8988T (cell line): ENCODE data around the gene UTS2.

Experiments used
- DNase-seq: peaks from one replicate; pipeline ENCODE4 v3.0.0; 2011

UTS2 gene, protein sequence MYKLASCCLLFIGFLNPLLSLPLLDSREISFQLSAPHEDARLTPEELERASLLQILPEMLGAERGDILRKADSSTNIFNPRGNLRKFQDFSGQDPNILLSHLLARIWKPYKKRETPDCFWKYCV

GRCh38 chr1:7852804-7853683, at the start of gene UTS2:
Gene UTS2, minus strand, starts transcription at chr1:7853065. Its CDS starts 62 bp downstream, at chr1:7853003.
- no peak for DNase-seq

DNA sequence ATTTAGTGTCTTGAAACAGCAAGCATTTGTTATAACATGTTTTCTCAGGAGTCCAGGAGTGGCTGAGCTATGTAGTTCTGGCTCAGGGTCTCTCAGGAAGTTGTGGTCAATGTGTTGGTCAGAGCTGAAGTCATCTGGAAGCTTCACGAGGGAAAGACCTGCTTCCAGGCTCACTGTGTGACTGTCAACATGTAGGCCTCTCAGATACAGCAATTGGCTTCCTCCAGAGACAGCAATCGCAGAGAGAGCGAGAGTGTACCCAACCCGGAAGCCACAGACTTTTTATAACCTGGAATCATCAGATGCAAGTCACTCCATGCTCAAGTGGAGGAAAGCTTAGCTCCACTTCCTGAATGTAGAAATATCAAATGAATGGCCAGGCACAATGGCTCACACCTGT, 46.9 kb upstream of the UTS2 start:
- DNase-seq = no peak

- DNase-seq = no peak
Measured at GRCh38 chr1:7898962-7899361, 46.1 kb upstream of the UTS2 start.

DNA sequence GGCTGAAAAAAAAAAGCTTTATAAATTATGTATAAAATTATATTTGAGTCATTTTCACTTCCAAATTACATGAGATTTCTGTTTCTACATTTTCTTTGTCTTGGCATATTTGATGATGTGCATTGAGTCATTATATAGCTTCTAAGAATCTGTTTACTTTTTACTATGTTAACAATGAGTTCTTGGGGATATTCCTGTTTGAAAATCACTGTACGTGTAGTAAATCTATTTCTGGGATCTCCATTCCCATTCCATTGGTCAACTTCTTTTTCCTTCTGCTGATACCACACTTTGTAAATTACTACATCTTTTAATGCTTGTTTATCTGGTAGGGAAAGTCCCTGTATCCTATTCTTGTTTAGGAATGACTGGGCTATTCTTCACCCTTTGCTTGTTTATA, 44.1 kb upstream of the UTS2 start:
- DNase-seq = no peak

DNA sequence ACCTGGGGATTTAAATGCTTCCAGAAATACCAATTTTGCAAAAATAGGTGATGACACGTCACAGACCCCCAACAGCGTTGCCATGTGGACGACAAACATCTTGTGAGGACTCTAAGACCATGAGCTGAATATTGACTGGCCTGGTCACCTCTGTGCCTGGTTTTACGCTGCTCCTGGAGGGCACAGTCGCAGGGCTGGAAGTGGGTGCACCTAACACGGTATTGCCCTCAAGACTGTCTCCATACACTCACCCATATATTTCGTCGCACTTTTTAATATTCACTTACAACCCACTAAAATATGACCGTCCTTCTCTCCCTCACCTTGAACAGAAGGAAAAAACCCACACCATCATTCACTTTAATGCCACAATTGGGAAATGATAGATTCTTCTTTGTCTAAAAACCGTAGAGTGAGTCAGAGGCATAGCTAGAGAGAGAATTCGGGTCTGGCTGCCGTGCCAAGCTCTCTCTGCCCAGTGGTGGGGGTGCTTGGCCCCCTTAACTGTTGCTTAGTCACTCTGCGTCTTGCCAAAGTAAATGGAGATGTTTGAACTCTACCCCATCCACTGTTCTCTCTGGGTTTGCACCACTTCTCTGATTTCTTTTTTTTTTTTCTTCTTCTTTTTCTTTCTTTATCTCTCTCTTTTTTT, 40.8 kb upstream of the UTS2 start:
- DNase-seq = no peak

DNA sequence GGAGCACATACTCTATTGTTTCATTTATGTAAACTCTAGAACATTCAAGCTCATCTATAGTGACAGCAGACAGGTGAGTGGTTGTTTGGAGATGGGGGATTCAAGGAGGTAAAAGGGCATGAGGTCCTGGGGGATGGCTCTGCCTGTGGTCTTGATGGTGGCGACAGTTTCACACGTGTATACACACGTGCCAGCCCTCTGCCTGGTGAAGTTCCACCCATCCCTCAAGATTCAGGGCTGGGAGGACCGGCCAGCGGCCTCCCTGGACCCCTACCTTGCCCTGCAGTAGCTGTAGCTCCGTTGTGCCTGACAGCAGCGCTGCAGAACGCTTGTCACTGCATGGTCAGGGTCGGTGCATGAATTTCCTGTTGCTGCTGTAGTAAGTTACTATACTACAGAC, 38.9 kb upstream of the UTS2 start:
- DNase-seq = no peak

- no peak for DNase-seq
Measured at GRCh38 chr1:7890853-7891252, 38.0 kb upstream of the UTS2 start.

GRCh38 chr1:7888248-7889081, 35.6 kb upstream of the UTS2 start:
- no peak for DNase-seq

DNA sequence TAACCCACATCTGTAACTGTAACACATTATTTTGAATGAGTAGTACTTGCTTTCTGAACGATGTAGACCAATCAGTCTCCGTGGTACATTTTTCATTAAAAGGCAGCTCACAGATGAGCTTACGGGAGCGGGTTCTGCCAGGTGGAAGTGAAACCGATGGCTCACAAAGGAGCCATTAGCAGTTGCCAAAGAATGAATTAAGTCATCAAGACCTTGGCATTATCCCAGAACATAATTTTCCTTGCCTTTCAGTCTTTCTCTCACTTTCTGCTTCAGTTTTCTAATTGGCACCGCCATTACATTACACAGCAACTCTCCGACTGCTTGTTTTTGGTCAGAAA, 33.5 kb upstream of the UTS2 start:
- DNase-seq = no peak

DNA sequence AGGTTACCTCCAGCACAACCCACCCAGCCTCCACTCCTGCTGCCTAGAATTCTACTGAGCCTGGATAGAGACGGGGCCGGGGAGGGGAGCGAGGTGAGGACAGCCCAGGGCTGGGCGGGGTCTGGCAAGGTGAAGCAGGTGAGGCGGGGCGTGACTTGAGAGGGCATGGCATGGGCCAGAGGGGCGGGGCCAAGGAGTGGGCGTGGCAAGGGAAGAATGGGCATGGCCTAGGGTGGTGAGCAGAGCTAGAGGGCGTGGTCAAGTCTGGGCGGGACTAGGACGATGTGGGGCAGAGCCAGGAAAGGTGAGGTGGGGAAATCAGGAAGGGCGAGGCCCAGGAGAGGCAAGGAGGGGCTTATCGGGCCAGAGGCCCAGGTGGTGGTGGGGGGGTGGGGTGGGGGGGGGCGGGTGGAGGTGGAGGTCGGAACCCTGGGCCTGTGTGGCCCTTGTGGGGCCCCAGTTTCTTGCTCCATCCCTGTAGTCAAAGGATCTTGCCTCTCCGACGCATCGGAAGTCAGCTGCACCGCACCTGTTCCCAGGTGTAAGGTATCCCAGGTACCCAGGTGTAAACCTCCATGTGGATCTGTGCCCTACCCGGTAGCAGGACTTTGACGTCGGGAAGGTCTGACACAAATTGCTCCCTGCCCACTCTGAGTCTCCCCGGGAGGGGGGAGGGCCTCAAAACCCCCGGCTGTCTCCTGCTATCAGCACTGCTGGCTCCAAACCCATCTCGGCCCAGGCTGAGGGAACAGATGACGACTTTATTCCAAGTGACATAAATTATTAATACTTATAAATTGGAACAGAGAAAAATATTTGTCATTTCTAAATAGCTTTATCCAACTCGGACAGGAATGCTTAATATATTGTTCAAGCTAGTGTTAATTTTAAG, 32.9 kb upstream of the UTS2 start:
- DNase-seq = no peak

GRCh38 chr1:7884757-7885156, 31.9 kb upstream of the UTS2 start:
- DNase-seq = no peak

GRCh38 chr1:7879228-7879627, 26.4 kb upstream of the UTS2 start:
- no peak for DNase-seq

DNA sequence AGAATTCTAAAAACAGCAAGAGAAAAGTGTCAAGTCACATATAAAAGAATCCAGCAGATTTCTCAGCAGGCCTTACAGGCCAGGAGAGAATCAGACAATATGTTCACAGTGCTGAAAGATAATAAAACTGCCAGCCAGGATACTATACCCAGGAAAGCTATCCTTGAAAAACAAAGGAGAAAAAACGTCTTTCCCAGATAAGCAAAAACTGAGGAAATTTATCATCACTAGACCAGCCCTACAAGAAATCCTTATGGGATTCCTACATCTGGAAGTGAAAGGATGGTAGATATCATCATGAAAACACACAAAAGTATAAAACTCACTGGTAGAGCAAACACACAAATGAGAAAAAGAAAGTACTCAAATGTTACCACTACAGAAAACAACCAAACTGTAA, 25.2 kb upstream of the UTS2 start:
- DNase-seq = no peak

DNA sequence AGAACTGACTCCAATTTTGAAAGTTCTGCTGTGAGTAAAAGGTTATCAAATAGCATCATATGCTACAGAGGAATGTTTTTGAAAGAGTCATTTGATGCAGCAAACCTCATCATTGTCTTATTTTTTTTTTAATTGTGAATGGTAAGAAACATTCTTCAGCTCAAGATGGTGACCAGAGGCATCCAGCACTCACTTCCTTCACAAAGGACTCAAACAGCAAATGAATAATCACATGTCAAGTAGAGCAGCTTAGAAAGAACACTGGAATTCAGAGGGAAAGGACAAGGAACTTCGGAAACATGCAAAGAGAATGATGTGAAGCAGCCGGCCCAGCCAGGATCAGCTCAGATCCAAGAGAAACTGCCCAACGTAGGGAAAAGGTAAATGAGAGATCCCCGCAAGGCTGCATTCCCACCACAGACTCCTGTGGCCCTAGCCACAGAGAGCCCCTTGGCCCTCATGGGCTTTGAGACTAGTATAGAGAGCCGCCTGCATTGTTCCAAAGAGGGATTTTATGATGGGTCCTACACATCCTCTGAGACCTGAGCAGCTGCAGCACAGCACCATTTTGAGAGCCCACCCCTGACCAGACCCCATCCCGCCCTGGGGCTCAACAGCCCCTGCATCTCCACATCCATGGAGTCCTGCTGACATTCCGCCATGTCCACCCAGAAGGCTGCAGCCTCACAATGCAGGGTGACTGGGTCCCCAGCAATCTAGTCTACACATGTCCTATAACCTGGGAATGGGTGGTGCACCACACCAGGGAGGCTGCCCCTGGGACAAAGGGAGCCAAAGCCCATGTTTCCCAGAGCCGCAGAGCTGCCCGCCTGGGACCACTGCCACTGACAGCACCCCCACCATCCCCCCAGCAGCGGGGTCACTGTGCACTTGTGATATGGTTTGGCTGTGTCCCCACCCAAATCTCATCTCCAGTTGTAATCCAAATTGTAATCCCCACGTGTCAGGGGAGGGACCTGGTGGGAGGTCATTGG, 21.2 kb upstream of the UTS2 start:
- DNase-seq = no peak

DNA sequence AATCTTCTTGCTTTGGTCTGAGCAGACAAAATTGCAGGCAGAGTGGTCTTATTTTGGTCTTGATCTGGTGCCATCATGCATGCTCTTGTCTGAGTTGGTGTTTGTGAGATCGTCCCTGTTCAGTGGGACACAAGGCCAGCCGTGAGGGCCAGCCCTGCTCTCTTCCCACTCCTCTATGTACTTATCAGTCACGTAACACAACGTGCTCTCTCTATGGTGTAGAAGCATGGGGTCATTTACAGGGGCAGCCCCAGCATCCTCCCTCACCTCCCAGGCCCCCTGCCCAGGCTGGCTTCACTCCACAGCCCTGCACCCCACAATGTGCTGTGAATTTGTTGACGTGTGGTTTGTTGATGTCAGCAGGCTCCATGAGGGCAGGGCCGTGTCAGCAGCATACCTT, 18.3 kb upstream of the UTS2 start:
- no peak for DNase-seq

- DNase-seq = no peak
Measured at GRCh38 chr1:7869136-7869920, 16.5 kb upstream of the UTS2 start.

- no peak for DNase-seq
Measured at GRCh38 chr1:7868070-7868780, 15.4 kb upstream of the UTS2 start.

DNA sequence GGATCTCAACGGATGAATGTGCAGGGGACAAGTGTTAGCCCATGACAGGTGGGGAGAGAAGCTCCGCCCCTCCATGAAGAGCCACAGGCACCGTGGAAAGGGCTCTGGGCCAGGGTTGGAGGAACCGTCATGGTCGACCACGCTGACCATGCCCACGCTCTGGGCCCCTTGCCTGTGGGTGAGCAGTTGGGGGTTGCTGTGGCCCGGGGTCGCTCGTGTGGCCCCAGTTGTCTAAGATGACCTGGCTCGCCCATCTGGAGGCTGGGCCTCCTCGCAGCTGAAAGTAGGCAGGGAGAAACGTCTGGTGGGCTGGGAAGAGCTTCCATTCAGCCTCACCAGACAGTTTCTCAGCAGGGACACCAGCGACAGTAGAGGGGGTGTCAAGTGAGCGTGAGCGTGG, 13.1 kb upstream of the UTS2 start:
- DNase-seq = no peak

DNA sequence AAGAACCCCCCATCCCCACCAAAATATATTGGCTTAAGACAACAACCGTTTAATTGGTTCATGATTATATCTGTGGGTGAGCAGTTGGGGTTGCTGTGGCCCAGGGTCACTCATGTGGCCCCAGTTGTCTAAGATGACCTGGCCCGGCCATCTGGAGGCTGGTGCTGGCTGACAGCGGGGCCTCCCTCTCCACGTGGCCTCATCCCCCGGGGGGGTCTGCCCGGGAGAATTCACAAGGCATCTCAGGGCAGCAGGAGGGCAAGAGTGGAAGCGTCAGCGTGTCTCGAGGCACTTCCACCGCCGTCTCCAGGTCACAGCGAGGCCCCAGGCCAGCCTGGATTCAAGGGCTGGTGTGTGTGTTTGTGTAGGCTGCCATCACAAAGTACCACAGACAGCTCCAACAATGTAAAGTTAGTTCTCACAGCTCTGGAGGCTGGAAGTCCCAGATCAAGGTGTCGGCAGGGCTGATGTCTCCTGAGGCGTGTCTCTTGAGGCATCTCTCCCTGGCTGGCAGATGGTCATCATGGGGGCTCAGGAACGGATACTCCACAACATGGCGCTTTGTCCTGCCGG, 11.0 kb upstream of the UTS2 start:
- DNase-seq = no peak
